ENCODE data around the gene BACE1-AS.
A peak's percentile ranks its signal among the peaks of the same experiment; 100 is the strongest.

BACE1-AS gene

DNA sequence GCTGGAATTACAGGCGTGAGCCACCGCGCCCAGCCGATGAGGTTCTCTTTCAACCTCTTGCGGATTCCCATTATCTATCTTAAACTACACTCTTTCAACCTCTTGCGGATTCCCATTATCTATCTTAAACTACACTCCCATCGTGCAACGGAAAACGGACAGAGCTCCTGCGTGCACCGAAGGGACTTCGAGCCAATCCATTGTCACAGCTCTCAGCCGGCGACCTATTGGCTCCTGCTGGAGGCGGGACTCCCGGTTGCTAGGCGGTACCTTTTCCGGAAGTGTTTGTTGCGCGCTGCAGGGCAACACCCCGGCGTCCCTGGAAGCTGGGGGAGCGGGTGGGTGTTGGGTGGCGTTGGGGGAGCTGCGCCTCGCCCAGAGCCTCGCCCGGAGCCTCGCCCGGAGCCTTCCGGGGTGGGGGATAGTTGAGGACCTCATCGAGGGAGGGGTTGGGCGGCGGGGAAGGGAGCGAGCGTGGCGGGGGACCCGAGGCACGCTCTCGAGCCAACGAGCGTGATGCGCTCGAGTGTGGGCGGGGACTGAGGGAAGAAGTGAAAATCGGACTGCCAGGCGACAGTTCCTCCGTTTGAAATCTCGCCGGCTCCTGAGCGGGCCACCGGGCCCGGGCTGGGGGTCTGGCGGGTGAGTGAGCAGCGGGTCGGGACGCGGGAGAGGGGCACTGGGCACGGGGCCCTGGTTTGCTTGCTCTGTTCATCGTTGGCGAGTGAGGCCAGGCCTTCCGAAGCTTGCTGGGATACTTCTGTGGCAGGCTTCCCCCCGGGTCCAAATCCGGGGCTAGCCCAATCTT lies 36.6 kb downstream of the BACE1-AS start, which contains the start of gene CEP164:
CEP164 (plus strand) TSS at position 288 of the 808 bp plus-strand sequence. CDS start 10,733 bp downstream, outside the sequence.
- peak; percentile 97 for DNase-seq (ENCODE audit: low read depth)

DNA sequence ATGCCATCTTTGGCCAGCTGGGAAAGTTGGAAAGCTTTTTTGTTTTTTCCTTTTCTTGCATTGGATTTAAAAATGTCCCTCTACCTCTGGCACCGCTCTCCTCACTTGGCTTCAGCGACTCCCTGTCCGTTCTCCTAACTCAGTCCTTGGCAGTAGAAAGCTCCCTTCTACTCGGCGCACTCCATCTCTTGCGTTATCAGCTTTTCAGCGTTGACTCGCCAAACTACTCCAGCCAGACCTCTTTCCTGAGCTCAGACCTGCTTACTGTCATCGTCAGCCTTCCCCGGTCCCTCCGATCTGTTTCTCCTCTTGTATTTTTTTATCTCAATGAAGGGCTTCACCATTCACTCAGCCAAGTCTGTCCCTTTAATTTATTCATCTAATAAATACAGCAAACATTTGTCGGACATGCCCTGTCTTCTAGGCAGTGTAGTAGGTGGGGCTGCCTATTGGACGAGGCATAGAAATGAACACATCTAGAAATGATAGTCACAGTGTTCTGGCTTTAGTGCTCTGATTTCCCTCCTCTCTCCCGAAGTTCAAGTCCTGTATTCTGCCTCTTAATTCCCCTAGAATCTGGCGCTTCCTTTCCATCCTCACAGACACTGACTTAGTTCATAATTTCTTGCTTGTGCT lies 37.3 kb downstream of the BACE1-AS start:
- peak; percentile 4 for DNase-seq (ENCODE audit: low read depth)

DNA sequence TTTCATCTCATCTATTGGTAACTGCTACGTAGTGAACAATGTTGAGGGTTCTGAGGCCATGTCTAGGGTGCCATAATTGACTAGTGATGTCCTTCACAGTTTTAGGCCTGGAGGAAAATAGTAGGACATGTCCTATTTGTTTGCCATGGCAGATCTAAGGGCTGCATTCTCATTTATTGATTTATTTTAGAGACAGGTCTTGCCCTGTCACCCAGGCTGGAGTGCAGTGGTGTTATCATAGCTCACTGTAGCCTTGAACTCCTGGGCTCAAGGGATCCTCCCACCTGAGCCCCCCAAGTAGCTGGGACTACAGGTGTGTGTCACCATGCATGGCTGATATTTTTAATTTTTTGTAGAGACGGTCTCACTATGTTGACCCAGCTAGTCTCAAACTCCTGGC lies 41.7 kb downstream of the BACE1-AS start:
- DNase-seq (ENCODE audit: low read depth), result no peak

DNA sequence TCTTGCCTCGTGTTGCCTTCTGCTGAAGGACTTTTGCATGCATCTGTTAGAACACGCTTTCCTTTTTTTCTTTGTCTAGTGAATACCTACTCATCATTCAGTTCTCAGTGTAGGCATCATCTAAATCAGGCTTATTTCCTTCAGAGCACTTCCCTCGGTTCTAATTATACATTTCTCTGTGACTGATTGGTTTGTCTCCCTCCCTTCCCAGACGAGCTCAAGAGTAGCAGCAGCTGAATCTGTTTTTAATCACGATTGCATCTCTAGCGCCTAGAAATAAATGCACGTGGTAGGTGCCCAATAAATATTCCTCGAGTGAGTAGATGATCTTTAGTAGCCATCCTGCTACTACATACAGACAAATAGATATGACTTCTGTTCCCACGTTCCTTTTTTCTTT lies 42.8 kb downstream of the BACE1-AS start:
- DNase-seq (ENCODE audit: low read depth), result no peak

DNA sequence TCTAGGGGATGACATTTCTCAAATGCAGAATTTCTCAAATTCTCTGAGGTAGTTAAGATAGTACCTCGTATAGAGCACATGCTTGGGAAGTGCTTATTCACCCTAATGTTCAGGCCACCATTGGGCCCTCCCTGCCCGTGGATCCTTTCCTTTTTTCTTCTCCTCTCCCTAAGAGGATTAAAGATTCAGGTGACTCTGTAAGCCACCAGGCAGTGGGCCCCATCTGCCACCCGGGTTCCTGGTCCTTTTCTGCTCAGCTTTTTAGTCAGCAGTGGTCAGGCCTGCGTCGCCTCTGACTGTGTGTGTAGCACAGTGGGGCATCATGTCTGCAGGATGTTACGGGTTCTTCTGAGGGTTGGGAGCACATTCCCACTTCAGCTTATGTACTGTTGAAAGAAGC lies 43.8 kb downstream of the BACE1-AS start:
- no peak for DNase-seq (ENCODE audit: low read depth)

DNA sequence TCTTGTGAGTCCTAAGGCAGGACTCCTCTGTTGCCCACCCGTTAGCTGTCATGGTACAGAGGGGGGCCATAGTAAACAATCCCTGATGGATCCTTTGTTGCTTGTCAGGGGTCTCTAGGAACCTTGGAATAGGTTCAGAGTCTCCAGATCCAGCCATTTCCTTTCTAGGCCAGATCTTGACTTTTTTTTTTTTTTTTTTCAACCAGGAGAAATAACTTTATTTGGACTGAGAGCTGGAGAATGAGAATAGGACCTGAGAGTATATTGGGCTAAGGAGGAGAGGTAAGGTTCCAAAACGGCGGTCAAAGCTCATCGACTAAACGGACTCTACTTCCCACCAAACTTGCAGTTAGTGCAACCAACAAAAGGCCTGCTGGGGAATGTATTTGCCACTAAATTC lies 44.3 kb downstream of the BACE1-AS start:
- no peak for DNase-seq (ENCODE audit: low read depth)

DNA sequence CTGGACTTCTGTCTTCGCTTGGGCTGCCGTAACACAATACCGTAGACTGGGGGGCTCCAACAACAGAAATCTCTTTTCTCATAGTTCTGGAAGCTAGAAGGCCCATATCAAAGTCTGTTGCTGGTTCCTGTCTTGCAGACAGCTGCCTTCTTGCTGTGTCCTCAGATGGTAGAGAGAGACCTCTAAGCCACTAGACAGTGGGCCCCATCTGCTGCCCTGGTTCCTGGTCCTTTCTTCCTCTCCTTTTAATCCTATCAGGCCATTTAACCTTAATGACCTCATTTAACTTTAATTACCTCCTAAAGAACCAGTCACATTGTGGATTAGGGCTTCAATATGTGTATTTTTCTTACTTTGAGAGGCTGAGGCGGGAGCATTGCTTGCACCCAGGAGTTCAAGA lies 45.9 kb downstream of the BACE1-AS start:
- DNase-seq (ENCODE audit: low read depth), result no peak
